Activated CD4-positive, CD25-positive, alpha-beta regulatory T cell treated with anti-CD3 and anti-CD28 coated beads, Interleukin-2, amount 50 U/mL, for 72 hours (primary cell): Measurements from ENCODE around the gene KAZN.
"Not testable (repeated sequence)": the region's sequence is repeated elsewhere in the genome, so short reads cannot be mapped to it uniquely, and the experiment has no call there.

ENCODE experiments used
- DNase-seq: peaks from one replicate; pipeline ENCODE4 v3.0.0; 2021

The KAZN gene

DNA sequence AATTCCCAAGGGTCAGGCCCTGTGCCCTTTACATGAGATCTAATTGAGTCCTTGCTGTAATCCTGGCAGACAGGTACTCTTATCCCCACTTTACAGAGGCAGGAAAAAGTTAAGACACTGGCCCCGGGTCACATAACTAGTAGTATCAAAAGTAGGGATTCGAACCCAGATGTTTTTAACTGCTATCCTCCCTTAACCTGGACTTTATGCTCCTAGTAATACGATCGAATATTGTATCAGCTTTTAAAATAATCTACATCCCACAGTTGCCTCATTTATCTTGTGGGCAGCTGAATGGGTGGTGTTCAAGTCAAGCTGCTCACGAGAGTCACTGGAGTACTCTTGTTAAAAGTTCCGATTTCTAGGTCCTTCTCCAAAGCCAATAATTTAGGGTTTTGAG, 529.6 kb downstream of the KAZN start:
- no peak for DNase-seq

DNA sequence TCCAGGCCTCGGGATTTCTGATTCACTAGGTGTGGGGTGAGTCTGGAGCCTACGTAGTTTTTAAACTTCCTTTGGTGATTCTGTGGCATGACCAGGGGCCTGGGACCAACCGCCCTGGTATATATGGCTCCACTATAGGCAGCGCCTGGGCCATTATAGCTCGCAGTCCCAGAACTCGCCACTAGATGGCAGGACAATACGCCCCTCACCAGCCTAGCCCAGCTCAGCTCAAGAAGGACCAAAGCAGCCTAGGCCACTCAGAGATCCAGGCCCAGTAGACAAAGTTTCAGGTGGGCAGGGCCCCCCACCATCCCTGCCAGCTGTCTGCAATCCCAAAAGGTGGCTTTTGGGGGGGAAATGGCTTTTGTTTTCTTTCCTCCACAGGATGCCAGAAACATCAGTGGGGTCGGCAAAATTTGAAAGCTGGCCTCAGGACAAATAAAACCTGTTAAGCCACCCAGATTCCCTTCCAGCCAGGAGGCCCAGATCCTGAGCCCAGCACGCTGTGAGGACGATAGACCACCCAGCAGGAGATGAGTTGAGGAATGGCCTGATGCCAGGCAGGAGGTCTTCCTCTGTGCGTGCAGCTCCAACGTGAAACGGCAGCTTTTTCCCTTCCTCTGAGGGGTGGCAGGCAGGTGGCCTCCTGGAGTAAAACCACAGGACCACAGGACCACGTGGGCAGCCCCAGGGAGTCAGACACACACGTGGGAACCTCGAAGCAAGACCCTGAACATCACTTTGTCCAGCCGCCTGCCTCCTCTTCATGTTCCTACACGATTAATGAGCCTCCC, 530.2 kb downstream of the KAZN start:
- peak; percentile 80 for DNase-seq

DNA sequence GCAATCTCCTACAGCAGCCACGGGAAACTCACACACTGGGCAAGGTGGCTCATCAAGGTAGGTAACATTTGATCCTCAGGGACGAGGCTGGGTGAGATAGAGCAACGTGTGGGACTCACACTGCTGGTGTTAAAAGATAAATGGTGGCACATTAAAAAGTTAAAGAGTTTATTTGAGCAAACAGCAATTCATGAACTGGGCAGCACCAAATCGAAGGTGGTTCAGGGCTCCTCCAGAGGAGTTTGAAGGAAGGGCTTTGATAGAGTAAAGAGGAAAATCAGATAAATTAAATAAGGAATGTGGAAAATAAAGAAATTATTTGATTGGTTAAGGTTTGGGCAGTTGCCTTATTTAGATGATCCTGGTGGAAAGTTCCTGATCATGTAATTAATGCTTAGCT, 531.5 kb downstream of the KAZN start:
- DNase-seq: no peak

DNA sequence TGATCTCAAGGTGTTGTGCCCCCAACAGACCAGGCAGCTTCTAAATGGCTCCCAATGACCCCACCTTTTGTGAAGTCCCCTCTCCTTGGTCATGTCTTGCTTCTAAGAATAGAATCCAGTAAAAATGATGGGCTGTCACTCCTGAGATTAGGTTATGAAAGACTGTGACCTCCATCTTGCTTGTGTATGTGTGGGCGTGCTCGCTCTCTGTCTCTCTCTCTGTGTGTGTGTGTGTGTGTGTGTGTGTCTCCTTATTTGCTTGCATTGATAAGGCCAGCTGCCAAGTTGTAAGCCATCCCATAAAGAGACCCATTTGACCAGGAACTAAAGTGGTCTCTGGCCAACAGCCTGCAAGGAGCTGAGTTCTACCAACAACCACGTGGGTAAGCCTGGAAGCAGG, 532.1 kb downstream of the KAZN start:
- DNase-seq: no peak

DNA sequence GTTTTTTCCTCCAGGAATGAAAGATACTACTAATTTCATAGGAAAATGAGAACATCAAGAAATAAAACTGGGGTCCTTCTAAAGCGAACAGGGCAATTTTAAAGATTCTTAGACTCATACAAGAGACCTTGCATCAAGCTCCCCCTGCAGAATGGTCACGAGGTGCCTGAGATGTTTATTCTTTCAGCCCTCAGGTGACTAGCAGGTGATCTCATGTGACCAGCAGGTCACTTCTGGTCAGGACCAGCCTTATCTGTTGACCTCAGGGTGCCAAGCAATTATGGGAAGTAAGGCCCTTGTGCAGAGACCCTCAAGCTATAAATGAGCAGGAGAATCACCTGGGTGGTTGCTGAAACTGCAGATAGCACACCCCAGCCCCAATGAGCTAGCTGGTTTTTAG, 534.5 kb downstream of the KAZN start:
- DNase-seq: no peak

DNA sequence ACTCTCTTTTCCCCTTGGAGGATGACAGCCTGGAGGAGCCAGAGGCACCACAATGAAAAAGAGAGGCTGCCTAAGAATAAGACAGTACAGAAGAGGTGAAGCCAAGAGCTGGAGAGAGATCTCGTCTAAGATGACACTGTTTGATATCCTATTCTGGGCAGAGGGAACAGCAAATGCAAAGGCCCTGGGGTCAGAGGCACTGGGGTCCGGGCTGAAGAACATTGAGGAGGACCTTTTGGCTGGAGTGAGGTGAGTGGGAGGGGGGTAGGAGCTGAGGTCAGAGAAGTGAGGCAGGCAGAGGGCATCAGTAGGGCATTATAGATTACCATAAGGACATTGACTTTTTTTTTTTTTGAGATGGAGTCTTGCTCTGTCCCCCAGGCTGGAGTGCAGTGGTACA, 535.8 kb downstream of the KAZN start:
- DNase-seq: no peak

DNA sequence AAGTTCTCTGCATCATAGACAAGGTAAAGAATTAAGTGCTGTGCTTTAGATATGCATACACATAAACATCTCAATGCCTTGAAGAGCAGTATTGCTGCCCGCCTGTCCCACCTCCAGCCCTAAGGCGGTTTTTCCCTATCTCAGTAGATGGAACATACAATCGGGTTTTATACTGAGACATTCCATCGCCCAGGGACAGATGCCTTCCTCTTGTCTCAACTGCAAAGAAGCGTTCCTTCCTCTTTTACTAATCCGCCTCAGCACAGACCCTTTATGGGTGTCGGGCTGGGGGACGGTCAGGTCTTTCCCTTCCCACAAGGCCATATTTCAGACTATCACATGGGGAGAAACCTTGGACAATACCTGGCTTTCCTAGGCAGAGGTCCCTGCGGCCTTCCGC, 537.1 kb downstream of the KAZN start:
- not testable (repeated sequence) for DNase-seq

DNA sequence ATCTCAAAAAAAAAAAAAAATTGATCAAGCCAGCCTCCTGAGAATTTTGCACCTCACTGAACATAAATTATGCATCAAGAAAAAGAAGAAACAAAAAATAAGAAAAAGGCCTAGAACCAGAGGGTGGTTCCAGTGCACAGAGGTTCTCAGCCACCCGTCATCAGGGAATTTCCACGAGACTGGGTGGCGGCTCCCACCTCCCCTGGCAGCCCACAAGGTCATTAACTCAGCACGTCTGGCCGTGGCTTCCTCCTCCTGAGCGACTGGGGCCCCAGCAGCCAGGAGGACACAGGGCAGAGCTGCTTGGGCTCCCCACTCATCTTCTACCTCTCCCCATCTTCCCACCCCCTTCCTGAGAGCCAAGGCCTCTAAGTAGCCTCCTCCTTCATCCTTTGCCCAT, 539.3 kb downstream of the KAZN start:
- DNase-seq: no peak

DNA sequence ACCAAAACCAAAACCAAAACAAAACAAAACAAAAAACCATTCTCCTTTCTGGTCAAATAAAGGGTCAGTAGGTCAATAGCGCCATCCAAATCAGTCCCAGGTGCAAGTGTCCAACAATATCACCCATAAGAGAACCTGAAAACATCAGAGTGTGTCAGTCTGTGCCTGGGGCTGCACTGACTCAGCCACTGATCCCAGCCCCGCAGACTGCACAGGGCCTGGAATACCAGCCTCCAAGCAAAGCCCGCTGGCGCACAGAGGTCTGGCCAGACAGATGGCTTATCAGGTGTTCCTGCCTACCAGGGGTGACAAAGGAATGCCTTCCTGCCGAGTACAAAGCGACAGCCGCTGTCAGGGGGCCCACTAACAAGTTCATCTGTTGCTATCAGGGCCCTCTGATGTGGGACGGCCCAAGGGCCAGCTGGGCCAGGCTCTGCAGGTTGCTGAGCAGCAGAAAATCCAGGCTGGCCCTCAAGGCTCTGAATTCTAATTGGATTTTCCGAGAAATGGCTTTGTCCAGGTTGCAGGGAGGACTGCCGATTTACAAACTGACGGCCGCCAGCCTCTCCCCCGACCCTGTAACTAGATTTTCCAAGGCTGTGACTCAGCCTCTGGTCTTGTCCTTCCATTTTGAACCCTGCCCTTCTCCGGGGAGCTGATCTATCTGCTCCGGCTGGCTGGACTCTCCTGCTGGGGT, 541.3 kb downstream of the KAZN start:
- no peak for DNase-seq

DNA sequence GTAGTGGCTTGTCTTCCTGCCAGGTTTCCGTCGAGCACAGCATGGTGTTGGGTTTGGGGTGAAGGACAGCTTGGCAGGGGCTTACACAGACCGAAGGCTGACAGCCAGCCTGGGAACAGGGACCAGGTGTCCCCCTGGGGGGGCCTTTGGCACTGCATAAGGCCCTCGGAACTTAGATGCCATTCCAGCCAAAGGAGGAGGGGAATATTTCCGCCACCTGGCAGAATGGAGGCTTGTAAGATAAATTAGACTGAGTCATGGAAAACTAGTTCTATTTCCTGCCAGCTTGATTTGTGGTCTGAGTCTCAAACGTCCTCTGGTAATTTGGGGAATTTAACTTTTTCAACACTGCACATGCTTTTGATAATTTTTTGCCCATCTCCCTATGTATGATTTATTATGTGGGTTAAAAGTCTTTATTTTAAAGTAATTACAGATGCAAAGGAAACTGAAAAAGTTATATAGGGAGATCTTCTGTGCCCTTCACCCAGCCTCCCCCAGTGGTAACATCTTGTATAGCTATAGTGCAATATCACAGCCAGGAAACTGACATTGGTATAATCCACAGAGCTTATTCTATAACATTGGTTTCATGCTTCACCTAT, 543.6 kb downstream of the KAZN start:
- DNase-seq: no peak

DNA sequence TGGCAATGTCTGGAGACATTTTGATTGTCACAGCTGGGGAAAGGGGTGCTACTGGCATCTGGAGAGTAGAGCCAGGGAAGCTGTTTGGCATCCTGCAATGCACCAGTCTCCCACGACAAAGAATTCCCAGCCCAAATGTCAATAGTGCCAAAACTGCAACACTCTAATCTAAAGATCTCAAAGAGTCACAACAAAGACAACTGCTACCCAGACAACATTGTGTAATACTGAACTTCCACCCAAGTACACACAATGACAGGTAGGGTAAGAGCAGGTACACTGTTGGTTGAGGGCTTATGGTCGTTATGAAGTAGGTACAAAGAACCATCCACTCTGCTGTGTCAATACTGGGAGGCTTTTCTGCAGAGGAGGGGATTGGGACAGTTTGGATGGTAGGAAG, 546.8 kb downstream of the KAZN start:
- DNase-seq: no peak

DNA sequence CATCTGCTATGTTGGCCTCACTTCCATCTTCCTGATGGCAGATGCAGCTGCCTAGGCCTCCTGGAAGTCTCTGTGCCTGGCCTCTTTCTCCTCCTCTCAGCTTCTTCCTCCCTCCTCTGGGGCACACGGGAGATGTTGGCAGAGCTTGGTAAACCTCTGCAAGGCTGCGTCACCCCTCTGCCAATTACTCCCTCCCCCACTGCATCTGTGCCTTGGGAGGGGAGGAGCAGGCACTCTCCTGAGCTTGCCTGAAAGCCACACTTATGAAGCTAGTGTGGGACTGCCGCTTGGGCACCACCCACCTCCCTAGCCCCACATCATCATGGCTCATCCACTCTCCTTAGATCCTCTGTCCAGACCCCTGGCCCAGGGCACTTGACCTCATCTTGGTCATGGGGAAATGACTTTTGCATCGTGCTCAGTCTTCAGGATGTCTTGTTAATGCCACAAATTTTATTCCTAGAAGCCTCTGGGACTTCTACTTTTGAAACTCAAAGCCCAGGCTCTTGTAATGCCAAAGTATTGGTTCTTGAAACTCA, 547.7 kb downstream of the KAZN start:
- DNase-seq: no peak

DNA sequence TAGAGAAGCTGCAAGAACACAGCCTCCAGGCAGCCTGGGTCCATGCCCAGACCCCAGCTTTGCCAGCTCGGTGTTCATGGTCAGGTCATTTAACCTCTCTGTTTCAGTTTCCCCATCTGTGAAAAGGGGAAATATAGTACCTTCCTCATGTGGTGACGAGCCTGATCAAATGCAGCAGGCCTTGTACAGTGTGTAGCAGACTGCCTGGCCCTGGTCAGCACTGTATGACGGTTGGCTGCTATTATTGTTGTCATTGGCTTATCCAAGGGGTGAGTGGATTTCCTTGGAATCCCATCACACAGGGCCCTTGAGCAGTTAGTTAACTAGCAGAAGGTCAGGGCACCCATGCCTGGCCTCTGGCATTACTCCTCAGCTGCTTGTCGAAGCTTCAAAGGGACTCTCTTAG, 548.5 kb downstream of the KAZN start:
- DNase-seq: no peak

DNA sequence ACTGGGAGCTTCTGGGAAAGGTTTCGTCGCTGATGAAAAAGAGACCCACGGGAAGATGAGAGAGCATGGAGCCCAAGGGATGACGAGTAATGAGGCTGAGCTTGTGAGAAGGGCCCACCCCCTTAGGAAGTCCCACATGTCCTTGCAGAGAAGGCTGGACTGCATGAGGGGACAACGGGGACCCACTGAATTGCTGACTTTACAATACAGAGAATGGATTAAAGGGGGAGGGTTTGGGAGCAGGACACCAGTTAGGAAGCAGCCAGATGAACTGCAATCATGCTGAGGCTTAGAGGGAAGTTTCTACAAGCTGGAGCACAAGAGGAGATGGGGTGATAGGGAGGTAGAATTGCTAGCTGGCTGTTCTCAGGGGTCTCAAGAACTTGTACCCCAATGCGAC, 549.5 kb downstream of the KAZN start:
- no peak for DNase-seq

DNA sequence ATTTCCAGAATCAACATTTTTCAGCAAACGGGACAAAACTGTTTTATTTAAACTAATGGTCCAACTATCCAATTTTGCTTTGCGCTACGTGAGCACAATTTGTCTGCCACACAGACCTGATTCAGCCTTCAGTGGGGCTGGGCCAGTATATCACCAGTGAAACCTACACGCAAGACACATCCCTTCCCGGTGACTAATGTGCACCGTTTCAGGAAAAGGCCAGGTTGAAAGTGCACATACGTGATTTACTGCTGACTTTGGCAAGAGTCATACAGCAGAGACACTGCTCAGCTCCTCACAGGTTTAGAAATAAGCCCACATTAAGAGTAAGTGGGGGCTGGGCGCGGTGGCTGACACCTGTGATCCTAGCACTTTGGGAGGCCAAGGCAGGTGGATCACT, 550.0 kb downstream of the KAZN start:
- no peak for DNase-seq

DNA sequence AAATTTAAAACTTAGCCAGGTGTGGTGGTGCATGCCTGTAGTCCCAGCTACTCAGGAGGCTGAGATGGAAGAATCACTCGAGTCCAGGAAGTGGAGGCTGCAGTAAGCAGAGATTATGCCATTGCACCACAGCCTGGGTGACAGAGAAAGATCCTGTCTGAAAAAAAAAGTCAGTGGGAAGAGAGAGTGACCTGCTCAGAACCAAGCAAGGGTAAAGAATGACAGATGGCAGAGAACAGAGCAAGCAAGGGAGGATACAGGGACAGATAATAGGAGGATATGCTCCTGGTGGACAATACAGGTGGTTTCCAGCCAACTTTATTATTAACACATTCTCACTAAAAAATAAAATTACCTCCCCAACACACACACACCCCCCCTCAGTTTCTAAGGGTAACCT, 550.5 kb downstream of the KAZN start:
- DNase-seq: no peak

DNA sequence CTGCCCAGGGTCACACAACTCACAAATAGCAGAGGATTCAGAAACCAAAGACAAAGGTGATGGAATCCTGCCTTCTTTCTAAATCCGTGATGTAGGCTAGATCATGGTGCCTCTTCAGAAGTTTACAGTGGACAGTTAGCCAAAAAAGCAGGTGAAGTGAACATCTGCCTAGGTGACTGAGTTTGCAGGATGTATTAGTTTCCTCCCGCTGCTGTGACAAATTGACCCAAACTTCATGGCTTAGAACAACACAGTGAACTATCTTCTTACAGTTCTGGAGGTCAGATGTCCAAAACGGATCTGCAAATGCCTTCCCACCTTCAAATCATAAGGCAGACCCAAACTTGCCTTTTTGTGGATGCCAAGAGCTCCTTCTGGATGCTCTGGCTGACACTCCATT, 551.9 kb downstream of the KAZN start:
- DNase-seq: no peak

DNA sequence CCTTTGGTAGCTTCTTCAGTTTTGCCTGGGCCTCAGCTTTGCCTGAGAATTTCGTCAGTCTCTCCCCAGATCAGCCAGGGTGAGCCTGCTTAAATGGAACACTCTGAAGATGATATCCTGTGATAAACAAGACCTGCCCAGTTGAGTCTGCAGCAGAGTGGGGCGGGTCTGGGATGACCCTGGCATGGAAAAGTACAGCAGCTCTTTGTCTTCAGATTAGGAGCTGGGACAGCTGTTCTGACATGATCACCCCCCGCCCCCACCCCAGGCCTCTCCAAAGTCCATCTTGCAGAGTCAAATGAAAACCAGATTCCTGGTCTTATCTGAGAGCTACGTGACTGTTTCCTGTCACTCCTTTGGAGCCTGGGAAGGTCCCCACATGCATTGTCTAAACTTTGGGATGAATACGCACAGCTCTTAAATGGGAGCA, 552.9 kb downstream of the KAZN start:
- DNase-seq: no peak

DNA sequence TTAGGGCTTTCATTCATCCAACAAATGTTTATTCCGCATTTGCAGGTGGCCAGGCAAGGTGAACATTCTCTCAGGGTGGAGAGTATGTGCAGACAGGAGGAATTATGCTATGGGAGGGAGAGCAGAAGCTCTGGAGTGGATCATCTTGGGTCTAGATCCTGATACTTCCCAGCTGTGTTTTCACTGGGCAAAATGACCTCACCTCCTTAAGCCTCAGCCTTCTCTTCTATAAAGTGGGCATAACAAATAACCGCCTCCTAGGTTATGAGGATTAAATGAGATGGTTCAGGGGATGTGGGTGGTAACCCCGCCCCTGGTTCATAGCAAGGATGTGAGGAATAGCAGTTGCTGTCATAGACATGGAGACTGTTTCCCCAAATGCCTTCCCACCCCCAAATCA, 553.4 kb downstream of the KAZN start:
- DNase-seq: no peak

DNA sequence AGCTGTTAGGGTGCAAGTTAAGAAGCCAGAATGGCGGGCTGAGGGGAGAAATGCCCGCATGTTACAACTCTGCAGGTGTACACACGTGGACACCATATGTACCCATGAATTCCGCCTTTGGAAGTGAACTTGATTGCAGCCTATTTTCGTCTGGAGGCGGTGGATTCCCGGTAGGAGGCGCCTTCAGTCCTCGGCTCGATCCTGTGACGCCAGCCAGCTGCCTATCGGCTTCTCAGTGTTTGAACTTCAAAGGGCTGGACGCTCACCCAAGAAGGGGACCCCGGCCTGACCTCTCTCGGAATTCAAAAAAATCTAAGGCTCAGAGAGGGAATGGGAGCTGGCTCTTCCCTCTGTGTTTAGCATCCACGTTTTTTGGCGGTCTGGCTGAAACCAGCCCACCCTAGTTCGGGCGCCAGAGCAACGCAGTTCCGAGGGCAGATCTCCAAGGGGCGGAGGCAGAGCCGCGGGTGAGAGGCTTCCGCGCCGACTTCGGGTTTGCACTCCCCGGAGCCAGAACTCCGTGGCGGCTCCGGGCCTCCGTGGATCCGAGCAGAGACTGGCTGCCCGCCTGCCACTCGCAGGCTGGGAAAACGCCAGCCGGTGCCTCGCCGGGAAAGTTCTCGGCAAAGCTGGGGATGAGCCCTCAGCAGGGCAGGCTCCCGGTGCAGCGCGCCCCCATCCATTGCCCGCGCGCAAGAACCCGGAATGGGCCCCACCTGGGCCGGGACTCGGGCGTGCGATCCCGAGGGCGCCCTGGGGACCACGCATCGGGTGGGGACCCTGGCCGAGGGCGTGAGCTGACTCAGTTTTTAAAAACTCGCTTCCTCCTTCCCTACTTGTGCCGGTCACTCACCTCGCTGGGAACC, 554.1 kb downstream of the KAZN start:
- DNase-seq: no peak

DNA sequence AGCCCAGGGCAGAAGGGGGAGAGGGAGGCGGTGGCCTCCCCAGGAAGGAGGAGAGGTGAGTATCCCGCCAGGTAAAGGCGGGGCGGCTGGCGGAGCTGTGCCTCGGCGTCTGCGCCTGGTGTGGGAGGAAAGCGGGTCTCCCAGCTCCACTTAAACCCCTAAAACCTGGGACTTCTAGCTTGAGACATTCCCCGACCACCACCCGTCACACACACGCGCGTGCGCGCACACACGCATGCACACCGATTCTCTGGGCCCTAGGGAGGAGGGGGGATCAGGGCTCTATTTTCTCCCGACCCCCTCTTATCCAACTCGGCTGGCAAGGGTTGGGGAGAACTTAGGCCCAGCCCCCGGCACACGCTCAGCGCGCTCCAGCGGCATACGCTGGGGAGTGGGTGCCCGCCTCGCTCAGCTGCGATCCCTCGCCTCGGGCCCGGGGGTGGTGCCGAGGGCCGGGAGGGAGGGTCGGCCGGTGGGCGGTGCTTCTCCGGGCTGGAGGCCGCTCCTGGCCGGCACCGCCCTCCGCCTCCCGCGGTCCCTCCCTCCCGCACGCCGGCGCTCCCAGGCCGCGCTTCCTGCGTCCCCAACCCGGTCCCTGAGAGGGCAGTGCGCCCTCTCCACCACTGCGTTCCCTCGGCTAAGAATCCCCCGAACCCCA, 554.8 kb downstream of the KAZN start, which contains the start of gene TMEM51:
Gene TMEM51 (plus strand): TSS at position 564 of the 658 bp plus-strand sequence. CDS start 61,341 bp downstream, outside the sequence.
- DNase-seq: no peak

DNA sequence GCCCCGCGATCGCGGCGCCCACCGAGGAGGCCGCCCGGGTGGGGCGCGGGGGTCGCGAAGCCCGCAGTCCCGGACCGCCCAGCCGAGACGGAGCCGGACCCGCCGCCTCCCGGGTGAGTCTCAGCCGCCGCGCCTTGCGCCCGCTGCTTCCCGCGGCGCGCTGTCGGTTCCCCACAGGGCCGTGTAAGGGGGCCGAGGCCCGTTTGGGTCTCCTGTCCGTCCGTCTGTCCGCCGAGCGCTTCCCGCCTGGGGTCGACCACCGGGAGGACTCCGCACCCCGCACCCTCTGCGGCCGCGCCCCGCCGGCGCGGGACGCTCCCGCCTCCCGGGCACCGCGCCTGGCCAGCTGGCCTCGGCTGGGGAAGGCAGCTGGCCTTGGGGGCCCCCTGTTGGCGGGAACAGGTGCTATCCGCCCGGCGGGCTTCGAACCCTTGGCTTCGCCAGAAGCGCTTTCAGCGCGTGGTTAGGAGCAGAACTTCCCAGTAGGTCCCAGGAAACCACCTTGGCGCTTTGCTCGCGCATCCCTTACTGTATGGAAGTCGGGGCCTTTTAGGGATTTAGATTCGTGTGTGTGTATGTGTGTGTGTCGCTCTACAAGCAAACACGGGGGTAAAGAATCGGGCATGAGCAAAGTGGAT, 555.5 kb downstream of the KAZN start:
- DNase-seq: peak; percentile 32
